ENCODE measurements around the gene FAM177B.

- TF ChIP-seq CTCF (IDR thresholded peaks at IDR 0.05): no peak
- no peak for TF ChIP-seq POLR2A (IDR thresholded peaks at IDR 0.05)
Observed at GRCh38 chr1:222759451-222760035, 22.5 kb downstream of the FAM177B start.
